CD14-positive monocyte (primary cell): ENCODE data around the gene FBXO31. TPM values are rescaled to one million over a fixed set of nuclear protein-coding genes. Genes with fewer than 3 reads are reported as not detected.

Experiments
- DNase-seq, 3 donors: peaks; one replicate each; pipeline ENCODE4 v3.0.0-alpha.2; 2011 to 2022
- H2AFZ ChIP-seq: 2 replicates; pipeline ENCODE4 v1.6.0; 2012; ENCODE audit warnings: mild to moderate bottlenecking, low read depth, low read length, inconsistent platforms; ENCODE audit not compliant: insufficient read depth, poor library complexity, severe bottlenecking
- H3K27ac ChIP-seq, 2 donors: 1 replicate in 1 of 2; 2 replicates in 1 of 2; pipeline ENCODE4 v1.5.1; 2012 to 2013; ENCODE audit warnings: low read length in 2 of 2, control low read depth in 1 of 2, inconsistent platforms in 1 of 2, low read depth in 1 of 2, mild to moderate bottlenecking in 1 of 2
- H3K27me3 ChIP-seq, 2 donors: one replicate each; pipeline versions ENCODE4 v1.6.0 to v1.6.1; 2011 to 2013; ENCODE audit warnings: low read length in 2 of 2; ENCODE audit not compliant: control insufficient read depth in 2 of 2, insufficient read depth in 2 of 2
- H3K36me3 ChIP-seq, 2 donors: replicated peaks in 1 of 2; 1 replicate in 1 of 2; 2 replicates in 1 of 2; pipeline versions ENCODE4 v1.5.1 to v1.6.1; 2012 to 2013; ENCODE audit warnings: low read length in 2 of 2, control low read depth in 1 of 2, inconsistent platforms in 1 of 2, mild to moderate bottlenecking in 1 of 2; ENCODE audit not compliant: insufficient read depth in 2 of 2, control insufficient read depth in 1 of 2
- H3K4me1 ChIP-seq, 2 donors: 1 replicate in 1 of 2; 2 replicates in 1 of 2; pipeline versions ENCODE4 v1.5.1 to v1.6.1; 2012 to 2013; ENCODE audit warnings: low read length in 2 of 2, control low read depth in 1 of 2, inconsistent platforms in 1 of 2, mild to moderate bottlenecking in 1 of 2, moderate library complexity in 1 of 2; ENCODE audit not compliant: insufficient read depth in 2 of 2, control insufficient read depth in 1 of 2
- H3K4me2 ChIP-seq: replicated peaks from 2 replicates; pipeline ENCODE3; 2012; ENCODE audit warnings: low read length, moderate library complexity, mild to moderate bottlenecking; ENCODE audit not compliant: poor library complexity, severe bottlenecking; ENCODE audit errors: extremely low read depth
- H3K4me3 ChIP-seq, 3 experiments: fragments of 200-600 bp in 1 of 3; sonication (generic) in 1 of 3; replicated peaks in 1 of 3; 1 replicate in 2 of 3; 2 replicates in 1 of 3; pipeline ENCODE4 v1.5.1; 2011 to 2013; ENCODE audit warnings: low read length in 3 of 3, mild to moderate bottlenecking in 3 of 3, control low read depth in 2 of 3, low read depth in 2 of 3, inconsistent platforms in 1 of 3, moderate library complexity in 1 of 3
- H3K79me2 ChIP-seq: 2 replicates; pipeline ENCODE4 v1.6.0; 2012; ENCODE audit warnings: mild to moderate bottlenecking, control low read depth, inconsistent platforms, low read length, moderate library complexity; ENCODE audit not compliant: insufficient read depth
- H3K9ac ChIP-seq: 2 replicates; pipeline ENCODE4 v1.6.0; 2017; ENCODE audit warnings: low read length, mild to moderate bottlenecking; ENCODE audit not compliant: insufficient read depth, poor library complexity, severe bottlenecking
- H3K9me3 ChIP-seq, 2 donors: replicated peaks in 1 of 2; 1 replicate in 1 of 2; 2 replicates in 1 of 2; pipeline versions ENCODE4 v1.5.1 to v1.6.1; 2012 to 2013; ENCODE audit warnings: low read length in 2 of 2, control low read depth in 1 of 2; ENCODE audit not compliant: control insufficient read depth in 1 of 2, insufficient read depth in 1 of 2
- H4K20me1 ChIP-seq: 2 replicates; pipeline ENCODE4 v1.6.0; 2012; ENCODE audit warnings: mild to moderate bottlenecking, low read length, control low read depth, moderate library complexity; ENCODE audit not compliant: insufficient read depth
- H3K27ac Mint-ChIP-seq, 7 donors: one replicate each; pipeline ENCODE4 v1.8.0; 2020; ENCODE audit warnings: mild to moderate bottlenecking in 7 of 7, mixed read lengths in 7 of 7, moderate library complexity in 6 of 7, inconsistent platforms in 2 of 7
- H3K27me3 Mint-ChIP-seq, 3 donors: one replicate each; pipeline ENCODE4 v1.8.0; 2021 to 2022; ENCODE audit warnings: low read depth in 3 of 3, mild to moderate bottlenecking in 3 of 3, mixed read lengths in 3 of 3, moderate library complexity in 3 of 3, inconsistent platforms in 1 of 3
- H3K36me3 Mint-ChIP-seq, 2 donors: one replicate each; pipeline ENCODE4 v1.8.0; 2020; ENCODE audit warnings: mixed read lengths in 2 of 2, inconsistent platforms in 1 of 2, mild to moderate bottlenecking in 1 of 2
- H3K4me1 Mint-ChIP-seq: one replicate; pipeline ENCODE4 v1.8.0; 2020; ENCODE audit warnings: mild to moderate bottlenecking, mixed read lengths
- H3K4me3 Mint-ChIP-seq, 2 donors: one replicate each; pipeline ENCODE4 v1.8.0; 2020; ENCODE audit warnings: mild to moderate bottlenecking in 2 of 2, mixed read lengths in 2 of 2, moderate library complexity in 1 of 2
- H3K9me3 Mint-ChIP-seq, 7 donors: one replicate each; pipeline ENCODE4 v1.8.0; 2020 to 2022; ENCODE audit warnings: mixed read lengths in 7 of 7, mild to moderate bottlenecking in 6 of 7, moderate library complexity in 6 of 7, inconsistent platforms in 2 of 7
- WGBS: methylation state at CpG from one replicate; pipeline ENCODE4 v1.1.5; 2013; ENCODE audit warnings: missing lambda C conversion rate; ENCODE audit not compliant: insufficient coverage; 5-methylcytosine and 5-hydroxymethylcytosine counted together
- intact Hi-C, 2 donors: fragments of 100-400 bp; cut with micrococcal nuclease; formaldehyde crosslinking; loops; one replicate each; pipeline versions ENCODE4 v1.15.0 to v1.15.1; 2023
- polyA plus RNA-seq, 3 donors: library from polyadenylated mRNA; depleted of rRNA in 1 of 3; unstranded in 2 of 3; stranded (reverse) in 1 of 3; fragments of 300-500 nt in 2 of 3; fragments of >200 nt in 1 of 3; fragmentation: Illumina TruSeq in 2 of 3; gene quantifications; 1 replicate in 2 of 3; 2 replicates in 1 of 3; pipeline ENCODE4 v1.2.3, GENCODE V29; 2012 to 2021
- TF ChIP-seq, protein P1 (sequence below): fragments of 200-600 bp; IDR thresholded peaks from one replicate; pipeline ENCODE4 v1.8.0; 2022; ENCODE audit warnings: antibody characterized with exemption, mild to moderate bottlenecking

The FBXO31 gene
- polyA plus RNA-seq, 3 donors = 2.0 to 5.6 (median 3.3) TPM

DNA sequence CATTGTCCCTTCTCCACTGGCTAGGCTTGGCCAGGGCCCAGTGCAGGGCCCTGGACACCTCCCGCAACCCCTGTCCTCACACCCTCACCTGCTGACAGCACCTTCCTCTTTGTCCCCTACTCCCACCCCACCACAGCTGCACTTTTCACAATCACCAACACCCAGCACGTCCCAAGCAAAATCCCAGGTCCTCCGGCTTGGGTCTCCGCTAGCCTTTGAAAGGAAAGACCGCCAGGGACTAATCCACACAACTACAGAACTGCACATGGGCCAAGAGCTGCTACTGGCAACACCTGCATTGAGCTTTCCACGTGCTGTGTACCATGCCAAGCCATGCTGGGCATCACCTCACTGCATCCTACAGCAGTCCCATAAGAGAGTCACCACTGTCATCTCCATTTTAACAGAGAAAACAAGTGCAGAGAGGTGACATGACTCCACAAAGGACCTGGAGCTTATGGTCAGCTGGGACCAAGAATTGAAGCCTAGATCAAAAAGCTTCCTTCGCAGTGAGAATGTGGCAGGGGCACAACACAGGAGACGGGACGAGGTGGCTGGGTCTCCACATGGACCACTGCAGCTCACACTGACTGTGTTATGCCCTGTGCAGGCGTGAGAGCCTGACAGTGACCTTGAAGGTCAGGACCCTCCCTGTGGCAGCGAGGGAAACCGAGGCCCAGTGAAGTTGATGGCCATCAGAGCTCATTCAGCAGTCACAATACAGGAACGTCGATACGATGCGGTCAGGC is 22.5 kb downstream of the FBXO31 start:
- peaks cover 6% of the 10 kb centered on the region for H3K4me1 Mint-ChIP-seq
- Histone ChIP-seq H3K9me3 (no peaks in the 10 kb centered on the region), H2AFZ (no peak overlapping the region), H3K27me3 (peaks cover 9 to 44% of the 10 kb centered on the region in 2 donors), H4K20me1 (peaks cover 44% of the 10 kb centered on the region), H3K4me1 (no peaks in the 10 kb centered on the region), H3K4me2 (no peak overlapping the region), H3K36me3 (peaks cover 4 to 17% of the 10 kb centered on the region in 2 donors), H3K9ac (no peak overlapping the region), H3K79me2 (no peaks in the 10 kb centered on the region), H3K4me3 (no peak overlapping the region), H3K27ac (no peak overlapping the region)
- 97% methylated on average over 15 of the region's 16 CpGs for WGBS
- TF ChIP-seq, protein P1, sequence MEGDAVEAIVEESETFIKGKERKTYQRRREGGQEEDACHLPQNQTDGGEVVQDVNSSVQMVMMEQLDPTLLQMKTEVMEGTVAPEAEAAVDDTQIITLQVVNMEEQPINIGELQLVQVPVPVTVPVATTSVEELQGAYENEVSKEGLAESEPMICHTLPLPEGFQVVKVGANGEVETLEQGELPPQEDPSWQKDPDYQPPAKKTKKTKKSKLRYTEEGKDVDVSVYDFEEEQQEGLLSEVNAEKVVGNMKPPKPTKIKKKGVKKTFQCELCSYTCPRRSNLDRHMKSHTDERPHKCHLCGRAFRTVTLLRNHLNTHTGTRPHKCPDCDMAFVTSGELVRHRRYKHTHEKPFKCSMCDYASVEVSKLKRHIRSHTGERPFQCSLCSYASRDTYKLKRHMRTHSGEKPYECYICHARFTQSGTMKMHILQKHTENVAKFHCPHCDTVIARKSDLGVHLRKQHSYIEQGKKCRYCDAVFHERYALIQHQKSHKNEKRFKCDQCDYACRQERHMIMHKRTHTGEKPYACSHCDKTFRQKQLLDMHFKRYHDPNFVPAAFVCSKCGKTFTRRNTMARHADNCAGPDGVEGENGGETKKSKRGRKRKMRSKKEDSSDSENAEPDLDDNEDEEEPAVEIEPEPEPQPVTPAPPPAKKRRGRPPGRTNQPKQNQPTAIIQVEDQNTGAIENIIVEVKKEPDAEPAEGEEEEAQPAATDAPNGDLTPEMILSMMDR = no peak
- intact Hi-C loops = no loop called here
- no peak for DNase-seq
- H3K27me3 Mint-ChIP-seq = peaks cover 44 to 72% (median 69%) of the 10 kb centered on the region in 3 donors
- peaks cover 0 to 15% (median 2%) of the 10 kb centered on the region in 7 donors for H3K9me3 Mint-ChIP-seq
- peak overlapping the region in 1 of 2 donors; percentile 64 for H3K4me3 Mint-ChIP-seq
- H3K27ac Mint-ChIP-seq = no peak overlapping the region
- peaks cover 60 to 68% of the 10 kb centered on the region in 2 donors for H3K36me3 Mint-ChIP-seq

DNA sequence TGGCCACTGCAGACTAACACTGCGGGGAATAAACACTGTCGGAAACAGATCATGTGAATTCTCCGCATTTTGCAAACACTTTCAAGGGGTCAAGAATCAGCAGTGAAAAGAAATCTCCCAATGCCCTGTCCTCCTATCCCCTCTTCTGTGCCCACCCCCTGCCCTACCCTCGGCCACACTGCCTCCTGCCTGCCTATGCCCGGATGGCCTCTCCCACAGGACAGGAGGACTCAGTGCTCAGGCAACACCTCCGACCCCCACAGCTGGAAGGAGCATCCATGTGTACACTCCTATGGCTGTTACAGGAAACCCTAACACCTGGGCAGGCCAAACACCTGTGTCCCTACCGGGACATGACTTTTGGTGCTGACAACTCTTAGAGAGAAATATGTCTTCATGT is 24.5 kb downstream of the FBXO31 start:
- Histone ChIP-seq H4K20me1 (peaks cover 25% of the 10 kb centered on the region), H2AFZ (no peak overlapping the region), H3K9me3 (no peaks in the 10 kb centered on the region), H3K27me3 (peaks cover 0 to 25% of the 10 kb centered on the region in 2 donors), H3K27ac (no peak overlapping the region), H3K4me1 (no peaks in the 10 kb centered on the region), H3K9ac (no peak overlapping the region), H3K36me3 (peaks cover 4 to 17% of the 10 kb centered on the region in 2 donors), H3K79me2 (no peaks in the 10 kb centered on the region), H3K4me2 (no peak overlapping the region), H3K4me3 (no peak overlapping the region)
- H3K4me1 Mint-ChIP-seq = no peaks in the 10 kb centered on the region
- peaks cover 57 to 64% of the 10 kb centered on the region in 2 donors for H3K36me3 Mint-ChIP-seq
- peaks cover 0 to 12% (median 0%) of the 10 kb centered on the region in 7 donors for H3K9me3 Mint-ChIP-seq
- intact Hi-C loops = no loop called here
- H3K4me3 Mint-ChIP-seq = peak overlapping the region in 1 of 2 donors; percentile 52
- TF ChIP-seq, protein P1 = no peak
- H3K27ac Mint-ChIP-seq = peak overlapping the region in 1 of 7 donors; percentile 16
- no peak for DNase-seq
- WGBS = 99% methylated on average over 6 of the region's 7 CpGs
- H3K27me3 Mint-ChIP-seq = peaks cover 28 to 57% (median 51%) of the 10 kb centered on the region in 3 donors
